ENCODE results near the gene VEGFC. TPM values are rescaled to one million over a fixed set of nuclear protein-coding genes. Genes with fewer than 3 reads are reported as not detected.

VEGFC gene
- total RNA-seq, 2 experiments from 2014 or later, result not detected

GRCh38 chr4:176760471-176760870 lies 32.3 kb downstream of the VEGFC start:
- no peak overlapping the region for H3K4me3 Mint-ChIP-seq
- H3K27ac Mint-ChIP-seq, result no peak overlapping the region
- H3K4me1 Mint-ChIP-seq (ENCODE audit: low read depth), result no peaks in the 10 kb centered on the region
- ChIA-PET POLR2A (no interaction called here), CTCF (no interaction called here)
- no peak for TF ChIP-seq CTCF (IDR thresholded peaks at IDR 0.05)
- no peaks in the 10 kb centered on the region for H3K9me3 Mint-ChIP-seq
- no peaks in the 10 kb centered on the region for H3K36me3 Mint-ChIP-seq (ENCODE audit: low read depth)
- no peaks in the 10 kb centered on the region for H3K27me3 Mint-ChIP-seq
- intact Hi-C loops (cut with micrococcal nuclease), result no loop called here
- DNase-seq, result no peak
- no peak for ATAC-seq

GRCh38 chr4:176758731-176759130 lies 34.0 kb downstream of the VEGFC start:
- Mint-ChIP-seq H3K27ac (no peak overlapping the region), H3K4me3 (no peak overlapping the region), H3K36me3 (ENCODE audit: low read depth) (no peaks in the 10 kb centered on the region), H3K9me3 (no peaks in the 10 kb centered on the region), H3K4me1 (ENCODE audit: low read depth) (no peaks in the 10 kb centered on the region), H3K27me3 (no peaks in the 10 kb centered on the region)
- no peak for TF ChIP-seq CTCF (IDR thresholded peaks at IDR 0.05)
- POLR2A ChIA-PET, result no interaction called here
- DNase-seq (no peak), ATAC-seq (no peak)
- intact Hi-C loops (cut with micrococcal nuclease), result no loop called here
- CTCF ChIA-PET, result no interaction called here

- ATAC-seq (no peak), DNase-seq (no peak)
- intact Hi-C loops (cut with micrococcal nuclease), result no loop called here
- Mint-ChIP-seq H3K9me3 (no peaks in the 10 kb centered on the region), H3K36me3 (ENCODE audit: low read depth) (no peaks in the 10 kb centered on the region), H3K4me1 (ENCODE audit: low read depth) (no peaks in the 10 kb centered on the region), H3K27ac (no peak overlapping the region), H3K4me3 (no peak overlapping the region), H3K27me3 (no peaks in the 10 kb centered on the region)
- ChIA-PET CTCF (no interaction called here), POLR2A (no interaction called here)
- no peak for TF ChIP-seq CTCF (IDR thresholded peaks at IDR 0.05)
Measured at GRCh38 chr4:176758323-176758722, 34.4 kb downstream of the VEGFC start.

GRCh38 chr4:176755613-176756012 lies 37.1 kb downstream of the VEGFC start:
- H3K4me1 Mint-ChIP-seq (ENCODE audit: low read depth), result no peaks in the 10 kb centered on the region
- intact Hi-C loops (cut with micrococcal nuclease), result no loop called here
- DNase-seq (no peak), ATAC-seq (no peak)
- TF ChIP-seq CTCF (IDR thresholded peaks at IDR 0.05), result no peak
- ChIA-PET POLR2A (no interaction called here), CTCF (no interaction called here)
- no peak overlapping the region for H3K27ac Mint-ChIP-seq
- H3K9me3 Mint-ChIP-seq, result no peaks in the 10 kb centered on the region
- no peaks in the 10 kb centered on the region for H3K36me3 Mint-ChIP-seq (ENCODE audit: low read depth)
- no peak overlapping the region for H3K4me3 Mint-ChIP-seq
- no peaks in the 10 kb centered on the region for H3K27me3 Mint-ChIP-seq

GRCh38 chr4:176755001-176755400 lies 37.7 kb downstream of the VEGFC start:
- CTCF ChIA-PET, result no interaction called here
- intact Hi-C loops (cut with micrococcal nuclease), result no loop called here

More at GRCh38 chr4:176755001-176755400, 37.7 kb downstream of the VEGFC start:
- H3K27ac Mint-ChIP-seq, result no peak overlapping the region
- no peaks in the 10 kb centered on the region for H3K9me3 Mint-ChIP-seq
- no peaks in the 10 kb centered on the region for H3K4me1 Mint-ChIP-seq (ENCODE audit: low read depth)
- no peak for ATAC-seq
- no peak overlapping the region for H3K4me3 Mint-ChIP-seq
- no peak for TF ChIP-seq CTCF (IDR thresholded peaks at IDR 0.05)
- POLR2A ChIA-PET, result no interaction called here
- H3K36me3 Mint-ChIP-seq (ENCODE audit: low read depth), result no peaks in the 10 kb centered on the region
- no peaks in the 10 kb centered on the region for H3K27me3 Mint-ChIP-seq
- no peak for DNase-seq
